HFFc6 (cell line): ENCODE measurements around the gene ADGRG3. TPM values are rescaled to one million over a fixed set of nuclear protein-coding genes. Genes with fewer than 3 reads are reported as not detected.

Source experiments
- DNase-seq: peaks from one replicate; pipeline ENCODE4 v3.0.0-alpha.2; 2018
- H3K27ac Mint-ChIP-seq: 2 replicates; pipeline ENCODE4 v1.8.0; 2020; ENCODE audit warnings: mild to moderate bottlenecking, mixed read lengths
- H3K27me3 Mint-ChIP-seq: 2 replicates; pipeline ENCODE4 v1.8.0; 2021; ENCODE audit warnings: mild to moderate bottlenecking, moderate library complexity, mixed read lengths; ENCODE audit not compliant: insufficient read depth
- H3K36me3 Mint-ChIP-seq: 2 replicates; pipeline ENCODE4 v1.8.0; 2021; ENCODE audit warnings: low read depth, mixed read lengths
- H3K4me1 Mint-ChIP-seq: 2 replicates; pipeline ENCODE4 v1.8.0; 2020; ENCODE audit warnings: low read depth, mixed read lengths
- H3K4me3 Mint-ChIP-seq: 2 replicates; pipeline ENCODE4 v1.8.0; 2020; ENCODE audit warnings: mild to moderate bottlenecking, moderate library complexity, mixed read lengths
- H3K9me3 Mint-ChIP-seq: 2 replicates; pipeline ENCODE4 v1.8.0; 2020; ENCODE audit warnings: mild to moderate bottlenecking, mixed read lengths
- CTCF ChIP-seq: fragments of 200-600 bp; sonication (generic); IDR thresholded peaks from 2 replicates; pipeline ENCODE4 v1.5.0; 2021; ENCODE audit warnings: antibody characterized with exemption, mild to moderate bottlenecking
- total RNA-seq, 6 experiments: library from RNA; stranded (reverse); fragmentation: NEBNext Ultra II Directional; extraction: Animal tissue kit (Norgen Biotek cat#: 25700); gene quantifications; 2 replicates in 1 of 6; 3 replicates in 5 of 6; pipeline ENCODE4 v1.2.3, GENCODE V29; 2021

The ADGRG3 gene
- total RNA-seq, 6 experiments from 2014 or later, result not detected

- no peak overlapping the region for H3K27ac Mint-ChIP-seq
- H3K36me3 Mint-ChIP-seq, result no peaks in the 10 kb centered on the region
- no peaks in the 10 kb centered on the region for H3K9me3 Mint-ChIP-seq
- DNase-seq, result no peak
- no peak for TF ChIP-seq CTCF
- H3K4me1 Mint-ChIP-seq, result peaks cover 2% of the 10 kb centered on the region; the same call in 1 of the 2 replicates
- peaks cover 31% of the 10 kb centered on the region for H3K27me3 Mint-ChIP-seq
- H3K4me3 Mint-ChIP-seq, result no peak overlapping the region
Measured at GRCh38 chr16:57676553-57677085, 8.5 kb downstream of the ADGRG3 start.

GRCh38 chr16:57677622-57678369 lies 9.7 kb downstream of the ADGRG3 start:
- no peak overlapping the region for H3K4me3 Mint-ChIP-seq
- no peaks in the 10 kb centered on the region for H3K9me3 Mint-ChIP-seq
- TF ChIP-seq CTCF, result no peak
- no peak overlapping the region for H3K27ac Mint-ChIP-seq
- H3K27me3 Mint-ChIP-seq, result peaks cover 30% of the 10 kb centered on the region
- no peaks in the 10 kb centered on the region for H3K4me1 Mint-ChIP-seq
- DNase-seq, result no peak
- no peaks in the 10 kb centered on the region for H3K36me3 Mint-ChIP-seq

- Mint-ChIP-seq H3K27me3 (peaks cover 34% of the 10 kb centered on the region), H3K36me3 (no peaks in the 10 kb centered on the region), H3K9me3 (no peaks in the 10 kb centered on the region), H3K27ac (no peak overlapping the region), H3K4me1 (no peaks in the 10 kb centered on the region), H3K4me3 (no peak overlapping the region)
- no peak for DNase-seq
- no peak for TF ChIP-seq CTCF
Measured at GRCh38 chr16:57679016-57679415, 10.9 kb downstream of the ADGRG3 start.

GRCh38 chr16:57679767-57680482 lies 11.8 kb downstream of the ADGRG3 start:
- Mint-ChIP-seq H3K4me1 (no peaks in the 10 kb centered on the region), H3K9me3 (no peaks in the 10 kb centered on the region), H3K36me3 (no peaks in the 10 kb centered on the region), H3K27me3 (peaks cover 39% of the 10 kb centered on the region), H3K4me3 (no peak overlapping the region), H3K27ac (no peak overlapping the region)
- TF ChIP-seq CTCF, result no peak
- DNase-seq, result no peak

- TF ChIP-seq CTCF, result no peak
- Mint-ChIP-seq H3K4me1 (no peaks in the 10 kb centered on the region), H3K9me3 (no peaks in the 10 kb centered on the region), H3K4me3 (no peak overlapping the region), H3K36me3 (no peaks in the 10 kb centered on the region), H3K27me3 (peaks cover 40% of the 10 kb centered on the region), H3K27ac (no peak overlapping the region)
- no peak for DNase-seq
Measured at GRCh38 chr16:57680842-57681375, 12.8 kb downstream of the ADGRG3 start.
